Omental fat pad (tissue), 4 donors: ENCODE measurements around the gene KIRREL3. TPM values are rescaled to one million over a fixed set of nuclear protein-coding genes. Genes with fewer than 3 reads are reported as not detected.

ENCODE experiments used
- ATAC-seq: fragments of 150-250 bp; one replicate; pipeline ENCODE4 v1.9.1; 2016; ENCODE audit warnings: mild to moderate bottlenecking, moderate library complexity; ENCODE audit not compliant: low FRiP score
- DNase-seq: peaks from one replicate; pipeline ENCODE4 v3.0.0-alpha.2; 2019; ENCODE audit warnings: low spot score
- CTCF ChIP-seq, 3 donors: fragments of 450-650 bp; IDR thresholded peaks; one replicate each; pipeline ENCODE4 v1.5.1; 2016 to 2017; ENCODE audit warnings: antibody characterized with exemption in 3 of 3, mild to moderate bottlenecking in 3 of 3, moderate library complexity in 2 of 3
- total RNA-seq, 4 donors: library from RNA; depleted of rRNA; stranded (reverse); fragments of >200 nt; gene quantifications; one replicate each; pipeline ENCODE4 v1.1.0, GENCODE V29; 2016

Gene KIRREL3
- total RNA-seq, 4 donors from 2014 or later = 0.09 to 0.60 TPM; not detected in 2

- no peak for TF ChIP-seq CTCF (IDR thresholded peaks at IDR 0.05)
- DNase-seq = no peak
- no peak for ATAC-seq
Observed at GRCh38 chr11:126581871-126582648, 418.5 kb downstream of the KIRREL3 start.

GRCh38 chr11:126578426-126578825, 422.1 kb downstream of the KIRREL3 start:
- ATAC-seq (no peak), DNase-seq (no peak)
- no peak for TF ChIP-seq CTCF (IDR thresholded peaks at IDR 0.05)

- no peak for ATAC-seq
- no peak for TF ChIP-seq CTCF (IDR thresholded peaks at IDR 0.05)
- no peak for DNase-seq
Observed at GRCh38 chr11:126578021-126578420, 422.5 kb downstream of the KIRREL3 start.

GRCh38 chr11:126575849-126576248, 424.7 kb downstream of the KIRREL3 start:
- no peak for DNase-seq

GRCh38 chr11:126573325-126573978, 427.1 kb downstream of the KIRREL3 start:
- no peak for DNase-seq
- no peak for ATAC-seq
- no peak for TF ChIP-seq CTCF (IDR thresholded peaks at IDR 0.05)

More at GRCh38 chr11:126575849-126576248, 424.7 kb downstream of the KIRREL3 start:
- no peak for TF ChIP-seq CTCF (IDR thresholded peaks at IDR 0.05)
- ATAC-seq = no peak

GRCh38 chr11:126570489-126570888, 430.1 kb downstream of the KIRREL3 start:
- no peak for DNase-seq

More at GRCh38 chr11:126570489-126570888, 430.1 kb downstream of the KIRREL3 start:
- no peak for TF ChIP-seq CTCF (IDR thresholded peaks at IDR 0.05)
- ATAC-seq = no peak
